NCI-H748 (cell line): Measurements from ENCODE around the gene ANO6.

Experiments used
- DNase-seq: peaks from one replicate; lab custom pipeline; 2025; ENCODE audit not compliant: unreplicated experiment; lab: John Stamatoyannopoulos, UW

ANO6 gene

DNA sequence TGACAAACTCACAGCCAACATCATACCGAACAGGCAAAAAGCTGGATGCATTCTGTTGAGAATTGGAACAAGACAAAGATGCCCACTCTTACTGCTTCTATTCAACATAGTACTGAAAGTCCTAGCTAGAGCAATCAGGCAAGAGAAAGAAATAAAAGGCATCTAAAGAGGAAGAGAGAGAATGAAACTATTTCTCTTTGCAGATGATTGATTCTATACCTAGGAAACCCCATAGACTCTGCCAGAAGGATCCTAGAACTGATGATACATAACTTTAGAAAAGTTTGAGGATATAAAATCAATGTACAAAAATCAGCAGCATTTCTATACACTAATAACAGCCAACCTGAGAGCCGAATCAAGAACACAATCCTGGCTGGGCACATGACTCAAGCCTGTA lies 6.1 kb upstream of the ANO6 start:
- no peak for DNase-seq

DNA sequence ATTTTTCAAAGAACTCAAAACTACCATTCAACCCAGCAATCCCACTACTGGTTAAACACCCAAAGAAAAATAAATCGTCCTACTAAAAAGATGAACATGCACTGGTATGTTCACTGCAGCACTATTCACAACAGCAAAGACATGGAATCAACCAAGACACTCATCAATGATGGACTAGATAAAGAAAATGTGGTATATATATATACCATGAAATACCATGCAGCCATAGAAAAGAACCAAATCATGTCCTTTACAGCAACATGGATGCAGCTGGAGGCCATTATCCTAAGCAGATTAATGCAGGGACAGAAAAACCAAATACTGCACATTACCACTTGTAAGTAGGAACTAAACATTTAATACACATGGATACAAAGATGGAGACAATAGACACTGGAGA lies 3.8 kb upstream of the ANO6 start:
- DNase-seq = no peak

DNA sequence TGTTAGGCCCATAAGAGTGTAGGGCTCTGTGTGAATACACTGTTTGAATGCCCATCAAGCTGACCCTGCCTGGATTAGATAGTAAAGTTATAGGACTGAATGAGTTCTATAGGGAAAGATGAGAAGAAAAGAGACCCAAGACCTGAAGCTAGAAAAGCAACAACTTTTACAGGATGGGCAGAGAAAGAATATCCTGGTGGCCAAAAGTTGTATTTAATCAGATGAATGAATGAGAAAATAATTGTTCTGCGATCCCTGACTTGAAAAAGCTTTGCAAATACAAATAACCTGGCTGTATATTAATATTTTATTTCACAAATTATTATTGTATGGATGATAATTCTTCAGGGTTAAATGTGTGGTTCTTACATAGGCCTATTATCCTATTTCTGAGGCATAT lies 2.8 kb upstream of the ANO6 start:
- DNase-seq = no peak

DNA sequence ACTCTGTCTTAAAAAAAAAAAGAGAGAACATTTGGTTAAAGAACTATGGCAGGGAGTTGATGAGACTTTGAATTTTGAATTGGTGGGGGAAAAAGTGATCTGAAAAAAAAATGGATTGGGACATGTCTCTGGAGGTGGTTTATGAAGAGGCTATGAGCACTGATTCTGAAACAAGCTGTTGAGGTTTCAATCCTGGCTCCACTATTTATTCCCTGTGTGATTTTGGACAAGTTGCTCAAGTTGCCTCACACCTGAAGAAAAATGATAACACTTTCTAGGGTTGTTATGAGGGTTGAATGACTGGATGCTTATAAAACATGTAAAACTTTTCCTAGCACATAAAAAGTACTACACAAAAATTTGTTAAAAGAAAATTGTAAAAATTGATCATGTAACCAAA lies 1.8 kb upstream of the ANO6 start:
- no peak for DNase-seq

DNA sequence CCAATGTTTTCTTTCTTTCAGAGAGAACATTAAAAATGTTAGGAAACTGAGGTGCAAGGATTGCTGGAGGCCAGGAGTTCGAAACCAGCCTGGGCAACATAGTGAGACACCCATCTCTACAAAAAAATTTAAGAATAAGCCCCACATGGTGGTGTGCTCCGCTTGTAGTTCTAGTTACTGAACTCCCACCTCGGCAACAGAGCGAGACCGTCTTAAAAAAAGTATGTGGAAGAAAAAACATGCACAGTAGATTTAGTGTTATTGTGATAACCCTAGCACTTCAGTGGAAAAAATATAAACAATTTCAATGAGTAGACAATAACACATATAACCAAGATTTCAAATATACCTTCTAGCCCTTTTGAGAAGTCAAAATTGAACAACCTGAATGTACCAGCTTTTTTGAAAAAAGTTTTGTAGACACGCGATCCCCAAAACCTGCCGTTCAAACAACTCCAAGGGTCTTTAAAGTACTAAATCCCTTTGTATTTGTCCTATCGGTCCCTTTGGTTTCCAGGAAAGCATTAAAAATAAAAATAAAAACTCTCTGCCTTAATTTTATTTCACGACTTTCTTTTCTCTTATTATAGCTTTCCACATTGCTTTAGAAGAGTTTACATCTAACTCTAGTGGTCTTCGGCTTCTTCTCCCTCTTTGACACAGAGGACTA lies 1.0 kb upstream of the ANO6 start:
- no peak for DNase-seq

DNA sequence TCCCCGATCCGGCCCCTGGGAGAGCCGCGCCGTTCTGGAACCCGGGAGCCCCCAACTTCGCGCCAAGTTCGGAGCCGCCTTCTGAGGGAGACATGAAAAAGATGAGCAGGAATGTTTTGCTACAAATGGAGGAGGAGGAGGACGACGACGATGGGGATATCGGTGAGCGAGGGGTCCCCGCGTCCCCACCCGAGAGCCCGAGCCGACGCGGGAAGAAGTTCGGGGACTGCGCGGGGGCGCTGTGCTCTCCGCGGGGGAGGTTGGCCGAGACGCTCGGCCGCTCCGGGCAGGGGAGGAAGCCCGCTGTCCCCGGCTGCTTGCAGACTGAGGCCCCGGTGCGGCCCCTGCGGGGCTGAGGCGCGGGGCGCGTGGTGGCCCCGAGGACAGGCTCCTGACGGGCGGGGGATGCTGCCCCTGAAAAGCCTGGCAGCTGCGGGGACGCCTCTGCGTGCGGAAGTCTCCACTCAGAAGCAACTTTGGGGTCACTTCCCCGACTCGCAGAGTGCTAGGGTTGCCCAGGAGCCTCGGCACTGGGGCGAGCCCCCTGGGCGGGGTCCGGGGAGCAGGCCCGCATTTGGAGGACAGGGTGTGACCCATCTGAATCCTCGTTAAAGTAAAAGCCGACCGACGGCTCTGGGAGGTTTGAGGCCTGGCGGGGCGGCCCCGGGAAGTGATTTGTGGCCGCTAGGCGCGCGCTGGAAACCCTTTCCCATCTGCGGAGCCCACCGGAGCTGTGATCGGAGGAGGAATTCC lies 511 bp downstream of the ANO6 start:
- DNase-seq = peak; percentile 61

DNA sequence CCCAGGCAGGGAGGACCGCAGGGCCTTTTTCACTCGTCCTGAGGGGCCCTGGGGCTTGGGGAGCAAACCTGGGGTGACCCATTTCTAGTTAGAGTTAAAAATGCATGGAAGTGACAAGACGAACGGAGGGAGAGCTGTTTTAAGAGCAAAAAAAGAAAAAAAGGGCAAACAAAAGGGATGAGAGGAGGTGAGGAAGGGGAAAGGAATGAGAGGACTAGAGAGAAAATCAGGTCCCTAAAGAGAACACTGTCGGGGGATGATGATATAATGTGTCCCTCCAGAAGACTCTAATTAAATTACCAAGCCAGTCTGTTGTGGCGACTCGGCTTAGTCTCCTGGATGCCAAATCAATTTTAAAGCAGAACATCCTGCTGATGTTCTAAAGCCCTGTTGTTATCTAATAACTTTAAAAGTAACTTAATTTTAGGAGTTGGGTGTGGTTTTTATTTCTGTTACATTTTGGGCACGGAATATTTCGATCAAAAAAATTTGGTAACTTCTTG lies 1.1 kb downstream of the ANO6 start:
- DNase-seq = peak; percentile 44

DNA sequence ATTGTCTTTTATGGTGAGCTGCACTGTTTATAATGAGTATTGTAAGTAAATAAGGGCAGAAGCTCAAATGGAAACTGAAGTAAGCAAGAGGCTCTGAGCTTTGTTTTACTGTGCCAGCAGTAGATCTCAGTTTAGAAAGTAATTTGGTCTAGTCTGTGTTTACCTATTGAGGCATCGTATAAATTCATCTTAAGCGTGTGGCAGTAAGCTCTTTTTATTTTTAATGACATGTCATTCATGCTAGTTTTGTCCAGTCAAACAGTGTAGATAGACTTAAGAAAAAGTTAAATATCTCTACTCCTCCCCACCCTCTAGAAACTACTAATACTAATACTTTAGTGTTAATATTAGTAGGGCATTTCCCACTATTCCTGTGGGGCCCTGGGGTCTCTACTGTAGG lies 2.0 kb downstream of the ANO6 start:
- DNase-seq = no peak

DNA sequence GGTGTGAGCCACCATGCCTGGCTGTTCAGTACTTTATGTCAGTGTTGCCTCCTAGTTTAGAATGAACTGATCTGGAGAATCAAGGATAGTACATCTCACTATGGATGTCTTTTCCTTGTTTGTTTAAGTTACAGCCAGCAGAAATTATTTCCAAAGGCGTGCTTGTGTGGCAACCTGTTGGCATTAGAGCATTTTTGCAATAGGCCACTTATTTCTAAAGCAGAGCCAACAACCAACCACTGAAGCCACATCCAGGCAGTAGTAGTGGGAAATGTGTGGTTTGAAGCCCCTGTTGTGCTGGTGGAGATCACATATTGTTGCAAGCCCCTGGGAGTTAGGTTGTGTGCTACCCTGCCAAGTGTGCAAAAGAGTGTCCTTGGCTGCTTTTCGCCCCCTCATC lies 3.7 kb downstream of the ANO6 start:
- DNase-seq = no peak

DNA sequence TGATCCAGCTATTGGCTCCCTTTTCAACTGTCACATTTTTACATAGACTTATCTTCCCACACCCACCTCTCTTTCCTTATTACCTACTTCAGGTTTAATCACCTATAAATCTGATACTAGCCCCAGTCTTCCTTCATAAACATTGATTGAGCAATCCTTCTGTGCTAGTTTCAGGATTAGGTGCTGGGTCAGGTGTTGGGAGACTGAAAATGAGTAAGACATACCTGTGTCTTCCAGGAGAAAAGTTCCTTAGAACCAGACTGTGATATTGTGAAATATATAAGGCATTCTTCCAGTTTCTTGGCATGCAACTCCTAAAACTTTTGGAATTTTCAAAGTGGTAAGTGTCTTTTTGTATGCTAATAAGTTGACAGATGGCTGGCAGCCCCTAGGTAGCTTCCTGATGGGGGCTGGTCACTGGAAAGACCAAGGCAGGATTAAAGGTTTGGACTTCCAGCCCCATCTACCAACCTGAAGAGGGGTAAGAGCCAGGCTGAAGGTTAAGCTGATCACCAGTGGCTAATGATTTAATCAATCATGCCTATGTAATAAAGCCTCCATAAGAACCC lies 4.6 kb downstream of the ANO6 start:
- DNase-seq = no peak

DNA sequence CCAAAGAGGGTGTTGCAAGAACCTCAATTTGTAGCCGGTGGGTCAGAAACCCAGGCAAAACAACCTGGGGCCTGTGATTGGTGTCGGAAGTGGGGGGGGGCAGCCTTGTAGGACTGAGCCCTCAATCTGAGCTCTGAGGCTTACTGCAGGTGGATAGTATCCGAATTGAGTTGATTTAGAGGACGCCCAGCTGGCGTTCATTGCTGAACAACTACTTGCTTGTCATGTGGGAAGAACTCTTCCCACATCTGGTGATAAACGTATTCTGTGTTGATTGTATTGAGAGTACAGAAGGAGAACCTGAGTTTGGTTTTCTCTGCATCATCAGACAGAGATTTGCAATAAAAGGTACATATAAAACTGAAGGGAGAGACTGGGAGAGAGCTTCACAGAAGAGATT lies 5.1 kb downstream of the ANO6 start:
- DNase-seq = no peak

DNA sequence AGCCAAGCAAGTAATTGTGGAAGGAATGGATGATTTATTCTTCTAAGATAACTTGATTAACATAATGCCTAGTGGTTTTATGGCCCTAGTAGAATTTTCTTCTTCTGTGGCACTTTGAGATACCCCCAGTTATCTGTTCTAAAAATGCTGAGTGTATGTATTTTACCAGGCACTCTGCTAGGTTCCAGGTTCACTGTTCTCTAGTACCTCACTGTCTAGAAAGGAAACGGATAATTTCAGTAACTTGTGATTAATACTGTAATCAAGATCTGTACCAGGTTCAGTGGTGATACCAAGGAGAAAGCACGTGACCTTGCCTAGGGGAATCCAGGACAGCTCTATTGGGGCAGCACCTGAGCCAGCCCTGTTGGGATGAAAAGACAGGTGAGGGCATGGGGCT lies 8.0 kb downstream of the ANO6 start:
- no peak for DNase-seq

DNA sequence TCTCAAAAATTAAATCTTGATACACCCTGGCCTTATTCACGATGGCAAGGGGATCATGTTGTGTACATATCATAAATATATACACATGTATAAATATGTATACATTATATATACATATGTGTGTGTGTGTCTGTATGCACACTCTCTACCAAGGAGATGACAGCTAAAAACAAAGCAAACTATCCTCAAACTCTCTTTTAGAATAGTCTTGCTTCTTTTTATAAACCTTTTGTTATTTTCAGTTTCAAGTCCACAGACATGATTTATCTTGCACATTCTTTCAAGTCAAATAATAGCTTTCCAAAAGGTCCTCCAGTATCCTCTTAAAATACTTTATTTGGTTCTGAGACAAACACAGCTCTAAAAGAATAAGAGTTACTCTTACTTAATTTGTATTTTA lies 8.4 kb downstream of the ANO6 start:
- no peak for DNase-seq

DNA sequence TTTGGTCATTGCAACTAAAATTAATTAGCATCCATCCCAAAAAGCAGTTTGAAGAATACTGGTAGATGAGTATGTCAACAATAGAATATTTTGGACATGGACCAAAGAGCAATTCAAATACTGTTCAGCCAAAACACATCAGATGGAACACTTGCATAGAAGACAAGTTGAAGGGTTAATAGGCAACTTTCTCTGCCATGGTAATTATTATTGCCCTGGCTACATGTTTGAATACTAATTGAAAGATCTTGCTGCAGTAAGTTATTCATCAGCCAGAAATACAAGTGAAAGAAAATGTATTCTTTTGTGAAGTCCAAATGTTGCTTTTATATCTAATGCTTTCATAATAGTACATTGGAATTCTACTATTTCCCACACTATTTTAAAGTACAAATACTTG lies 10.1 kb downstream of the ANO6 start:
- no peak for DNase-seq

DNA sequence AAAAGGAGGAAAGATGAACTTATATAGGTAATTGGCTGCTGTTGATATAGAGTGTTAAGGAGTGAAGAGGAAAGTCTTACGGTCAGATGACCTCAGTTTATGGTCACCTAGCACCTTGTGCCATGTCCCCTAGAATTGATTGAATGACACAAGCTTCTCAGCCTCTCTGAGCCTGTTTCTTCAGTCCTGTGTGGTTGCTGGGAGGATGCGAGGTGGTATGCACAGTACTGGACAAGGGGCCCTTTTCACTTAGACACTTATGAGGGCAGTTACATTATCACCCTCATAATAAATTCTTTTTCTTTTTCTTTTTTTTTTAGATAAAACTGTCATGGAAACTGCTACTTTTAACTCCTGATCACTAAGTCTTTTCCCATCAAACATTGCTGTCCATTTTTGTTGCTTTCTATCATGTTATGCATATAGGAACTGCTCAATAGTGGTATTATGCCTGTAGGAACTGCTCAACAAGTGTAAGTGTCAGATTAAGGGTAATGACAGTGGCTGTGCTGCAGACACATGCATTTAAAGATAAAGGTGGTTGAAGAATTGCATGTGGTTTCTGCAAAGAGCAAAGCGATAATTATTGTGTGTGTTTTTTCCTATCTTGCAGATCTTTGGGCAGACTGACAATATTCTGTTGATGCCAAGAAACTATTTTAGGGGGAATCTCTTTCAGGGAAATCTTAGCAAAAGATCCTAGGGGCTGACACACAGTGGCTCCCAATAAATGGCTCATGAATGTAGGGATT lies 11.6 kb downstream of the ANO6 start:
- DNase-seq = no peak

DNA sequence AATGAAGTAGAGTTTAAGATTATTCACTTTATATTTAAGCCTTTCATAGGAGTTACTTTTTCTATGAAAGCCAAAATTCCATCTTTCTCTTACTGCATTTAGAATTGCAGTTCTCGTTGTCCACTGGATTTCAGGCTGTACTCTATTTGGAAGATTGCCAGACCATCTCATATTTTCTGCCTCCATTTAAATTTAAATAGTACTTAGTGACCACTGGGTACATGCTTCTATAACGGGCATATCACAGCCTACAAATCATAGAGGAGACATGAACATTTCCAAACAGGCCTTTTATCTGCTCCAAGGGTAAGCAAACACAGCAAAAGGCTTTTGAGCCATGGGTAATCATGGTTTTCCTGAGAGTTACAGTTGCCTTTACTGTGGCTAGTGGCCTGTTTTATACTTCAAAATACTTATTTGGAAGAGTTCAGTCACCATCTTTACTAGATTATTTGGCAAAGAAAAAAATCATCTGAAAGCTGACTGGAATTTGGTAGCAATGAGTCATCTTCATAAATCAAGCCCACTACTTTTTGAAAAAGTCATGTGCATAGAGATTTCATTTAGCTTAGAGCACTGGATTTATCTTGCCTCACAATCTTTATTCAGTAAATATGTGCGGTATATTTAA lies 15.7 kb downstream of the ANO6 start:
- no peak for DNase-seq

DNA sequence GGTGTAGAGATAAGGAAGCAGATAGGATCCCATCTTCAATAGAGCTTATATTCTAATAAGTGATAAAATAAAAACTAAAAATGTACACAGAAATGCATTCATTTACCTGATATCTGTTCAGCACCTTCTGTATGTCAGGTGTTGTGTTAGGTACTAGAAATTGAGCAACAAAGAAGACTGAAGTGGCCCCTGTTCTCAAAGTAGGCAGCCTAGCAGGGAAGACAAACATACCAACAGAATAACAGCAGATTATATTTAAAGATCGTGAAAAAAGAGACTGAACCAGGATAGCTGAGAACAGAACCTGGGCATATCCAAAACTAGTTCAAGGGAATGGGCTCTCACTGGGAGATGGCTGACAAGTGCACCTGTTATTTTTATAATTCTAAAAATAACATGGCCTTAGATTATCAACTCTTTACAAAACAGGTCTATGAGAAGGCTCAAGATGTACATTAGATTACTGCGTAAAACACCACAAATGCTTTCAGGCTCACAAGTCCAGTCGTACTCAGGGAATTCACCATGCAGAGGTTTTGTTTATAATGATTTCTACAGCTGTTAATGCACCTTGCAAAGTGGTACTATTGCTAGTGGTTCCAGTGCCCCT lies 16.4 kb downstream of the ANO6 start:
- no peak for DNase-seq

DNA sequence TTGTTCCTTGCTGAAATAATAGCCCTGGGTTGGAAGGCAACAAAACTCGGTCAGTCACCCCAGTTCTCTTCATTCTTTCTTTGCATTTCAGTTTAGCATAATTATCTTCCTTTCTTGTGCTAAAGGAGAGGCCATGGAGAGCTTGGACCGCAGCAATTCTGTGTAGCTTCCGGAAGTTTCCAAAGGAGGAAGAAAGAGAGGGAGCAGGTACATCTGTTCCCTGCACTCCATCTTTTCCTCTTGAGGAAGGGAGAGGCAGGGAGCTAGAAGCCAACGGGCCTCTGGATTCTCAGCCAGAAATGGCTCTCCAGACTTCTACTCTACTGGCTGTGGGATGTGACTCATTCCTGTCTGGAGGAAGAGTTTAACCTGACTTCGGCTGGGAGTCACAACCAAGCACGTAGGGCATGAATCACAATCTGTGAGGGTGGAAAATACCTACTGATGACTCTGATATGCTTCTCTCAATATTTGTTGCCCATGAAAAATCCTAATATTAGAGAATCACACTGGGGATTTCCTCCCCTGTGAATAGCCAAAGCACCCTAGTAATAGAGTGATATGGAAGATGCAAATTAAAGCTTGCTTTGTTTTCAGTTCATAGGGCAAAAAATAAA lies 17.0 kb downstream of the ANO6 start:
- no peak for DNase-seq

DNA sequence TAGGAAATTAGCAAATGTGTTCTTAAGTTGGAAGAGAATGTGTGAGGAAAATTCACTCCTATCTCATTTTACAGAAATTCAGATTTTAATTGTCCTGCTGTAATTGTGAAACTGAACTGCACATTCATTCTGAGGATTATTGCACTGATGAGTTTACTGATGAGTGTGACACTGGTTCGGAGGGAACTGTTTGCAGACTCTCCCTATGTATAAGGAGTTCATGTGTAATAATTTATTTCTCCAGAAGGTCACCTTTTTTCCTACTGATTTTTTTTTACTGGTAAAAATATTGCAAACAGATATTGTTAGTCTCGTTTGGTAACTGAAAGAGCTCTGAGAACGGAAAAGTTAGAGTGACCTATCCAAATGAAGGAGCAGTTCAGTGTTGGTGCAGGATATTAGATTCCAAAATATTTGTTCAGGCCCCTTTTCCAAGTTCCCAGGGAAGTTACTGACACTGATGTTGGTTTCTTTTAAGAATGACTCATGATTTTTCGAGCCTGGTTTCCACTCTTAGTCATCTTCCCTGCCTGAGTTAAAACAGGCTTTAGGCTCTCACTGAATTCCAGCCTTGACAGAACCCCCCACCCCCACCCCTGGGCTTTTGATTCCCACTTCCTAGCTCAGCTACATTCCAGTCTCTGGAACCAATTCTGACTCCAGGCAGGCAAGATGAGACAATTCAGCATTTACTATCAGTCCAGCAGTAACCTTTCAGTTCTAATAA lies 18.4 kb downstream of the ANO6 start:
- no peak for DNase-seq
